WI38 (cell line): ENCODE results near the gene CAPN13.

Source experiments
- H3K4me3 ChIP-seq: 2 replicates; pipeline ENCODE4 v1.5.1; 2011; ENCODE audit warnings: low read depth, mild to moderate bottlenecking, control low read depth, low read length
- TF ChIP-seq, protein P1 (sequence below): IDR thresholded peaks from 2 replicates; pipeline ENCODE4 v1.5.1; 2012; ENCODE audit warnings: low read depth, mild to moderate bottlenecking, control low read depth, low read length

CAPN13 gene

DNA sequence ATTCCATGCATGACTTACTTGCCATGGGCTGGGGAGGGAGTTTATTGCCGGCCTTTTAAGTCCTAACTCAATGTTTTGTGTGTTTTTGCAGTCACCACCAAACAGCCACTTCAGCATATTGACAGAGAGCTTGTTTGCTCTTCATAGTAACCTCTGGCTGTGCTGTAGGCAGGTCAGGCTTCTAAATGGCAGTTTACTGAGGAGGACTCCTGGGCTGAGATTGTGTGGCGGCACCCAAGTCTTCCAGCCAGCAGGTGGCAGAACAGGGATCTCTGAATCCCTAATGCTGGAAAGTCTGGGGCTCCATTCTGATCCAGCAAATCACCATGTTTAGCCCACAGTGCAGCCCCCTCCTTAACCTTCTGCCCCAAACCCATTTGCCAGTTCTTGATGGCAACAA, 121.2 kb downstream of the CAPN13 start:
- no peak overlapping the region for H3K4me3 ChIP-seq
- TF ChIP-seq, protein P1, sequence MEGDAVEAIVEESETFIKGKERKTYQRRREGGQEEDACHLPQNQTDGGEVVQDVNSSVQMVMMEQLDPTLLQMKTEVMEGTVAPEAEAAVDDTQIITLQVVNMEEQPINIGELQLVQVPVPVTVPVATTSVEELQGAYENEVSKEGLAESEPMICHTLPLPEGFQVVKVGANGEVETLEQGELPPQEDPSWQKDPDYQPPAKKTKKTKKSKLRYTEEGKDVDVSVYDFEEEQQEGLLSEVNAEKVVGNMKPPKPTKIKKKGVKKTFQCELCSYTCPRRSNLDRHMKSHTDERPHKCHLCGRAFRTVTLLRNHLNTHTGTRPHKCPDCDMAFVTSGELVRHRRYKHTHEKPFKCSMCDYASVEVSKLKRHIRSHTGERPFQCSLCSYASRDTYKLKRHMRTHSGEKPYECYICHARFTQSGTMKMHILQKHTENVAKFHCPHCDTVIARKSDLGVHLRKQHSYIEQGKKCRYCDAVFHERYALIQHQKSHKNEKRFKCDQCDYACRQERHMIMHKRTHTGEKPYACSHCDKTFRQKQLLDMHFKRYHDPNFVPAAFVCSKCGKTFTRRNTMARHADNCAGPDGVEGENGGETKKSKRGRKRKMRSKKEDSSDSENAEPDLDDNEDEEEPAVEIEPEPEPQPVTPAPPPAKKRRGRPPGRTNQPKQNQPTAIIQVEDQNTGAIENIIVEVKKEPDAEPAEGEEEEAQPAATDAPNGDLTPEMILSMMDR = no peak

DNA sequence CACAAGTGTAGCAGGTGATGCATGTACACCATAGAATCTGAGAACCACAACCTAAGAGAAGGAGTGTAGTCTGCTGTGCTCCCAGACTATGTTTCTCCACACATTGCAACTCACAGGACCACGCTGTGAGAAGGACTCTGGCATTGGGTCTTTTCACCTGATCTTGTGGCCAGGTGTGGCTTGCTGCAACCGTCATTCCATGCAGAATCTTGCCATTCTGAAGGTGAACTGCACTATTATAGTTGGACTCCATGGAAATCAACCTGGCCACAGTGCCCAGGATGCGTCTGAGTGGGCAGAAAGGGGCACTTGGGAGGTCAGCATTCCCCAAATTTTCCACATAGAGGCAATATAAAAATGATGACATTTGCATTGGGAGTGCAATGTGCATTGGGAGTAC, 122.2 kb downstream of the CAPN13 start:
- H3K4me3 ChIP-seq = no peak overlapping the region
- TF ChIP-seq, protein P1 = no peak

DNA sequence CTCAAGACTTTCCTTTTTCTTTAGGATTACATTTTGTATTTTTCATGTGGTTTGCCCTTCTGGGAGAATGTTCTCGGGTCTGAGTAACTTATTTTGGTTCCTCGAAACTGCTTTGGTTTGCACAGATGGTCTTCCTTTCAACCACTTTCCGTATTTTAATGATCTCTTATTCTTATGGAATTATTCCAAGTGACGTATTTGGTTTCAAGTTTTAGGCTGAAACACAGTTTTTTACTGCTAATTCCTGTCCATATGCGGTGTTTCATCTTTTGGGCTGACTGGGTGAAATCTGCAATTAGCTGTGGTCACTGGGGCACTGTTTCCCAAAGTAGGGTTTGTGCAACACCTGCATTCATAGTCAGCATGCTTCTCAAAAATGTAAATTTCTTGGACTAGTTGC, 122.7 kb downstream of the CAPN13 start:
- TF ChIP-seq, protein P1 = no peak
- H3K4me3 ChIP-seq = no peak overlapping the region

- no peak overlapping the region for H3K4me3 ChIP-seq
- TF ChIP-seq, protein P1 = no peak
Observed at GRCh38 chr2:30684026-30684425, 123.2 kb downstream of the CAPN13 start.

- TF ChIP-seq, protein P1 = no peak
- no peak overlapping the region for H3K4me3 ChIP-seq
Observed at GRCh38 chr2:30683236-30683956, 123.8 kb downstream of the CAPN13 start.

GRCh38 chr2:30681022-30681421, 126.2 kb downstream of the CAPN13 start:
- no peak overlapping the region for H3K4me3 ChIP-seq
- TF ChIP-seq, protein P1 = no peak

DNA sequence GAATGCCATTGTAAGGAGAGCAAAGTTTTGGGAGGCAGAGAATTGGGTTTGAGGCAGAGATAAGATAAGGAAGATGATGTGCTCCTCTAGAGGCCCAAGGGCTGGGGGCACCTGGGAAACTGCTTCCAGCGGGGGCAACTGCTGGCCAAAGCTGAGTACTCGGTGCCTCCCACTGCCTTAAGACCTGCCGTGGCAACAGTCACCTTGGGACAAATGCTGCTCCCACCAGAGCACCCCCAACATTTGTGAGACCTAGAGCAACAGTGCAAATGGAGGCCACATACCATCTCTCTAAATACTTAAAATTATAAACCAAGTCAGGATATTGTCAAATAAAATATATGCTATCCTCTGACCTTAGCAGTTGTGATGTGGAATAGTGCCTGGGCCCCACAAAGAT, 127.1 kb downstream of the CAPN13 start:
- H3K4me3 ChIP-seq = no peak overlapping the region
- TF ChIP-seq, protein P1 = no peak
